Endodermal cell (in vitro differentiated cells): Measurements from ENCODE around the gene CTIF. TPM values are rescaled to one million over a fixed set of nuclear protein-coding genes. Genes with fewer than 3 reads are reported as not detected.

Source experiments
- DNase-seq: peaks from one replicate; pipeline ENCODE4 v3.0.0-alpha.2; 2017
- H3K27ac ChIP-seq: 2 replicates; pipeline ENCODE4 v1.5.1; 2013; ENCODE audit warnings: mild to moderate bottlenecking, low read depth, low read length, moderate library complexity
- H3K27me3 ChIP-seq: 2 replicates; pipeline ENCODE4 v1.6.1; 2013; ENCODE audit warnings: mild to moderate bottlenecking, low read length, moderate library complexity; ENCODE audit not compliant: insufficient read depth, control insufficient read depth, poor library complexity, severe bottlenecking
- H3K36me3 ChIP-seq: 2 replicates; pipeline ENCODE4 v1.7.0; 2013; ENCODE audit warnings: mild to moderate bottlenecking, low read length, moderate library complexity; ENCODE audit not compliant: control insufficient read depth, insufficient read depth
- H3K4me1 ChIP-seq: one replicate; pipeline ENCODE4 v1.7.0; 2013; ENCODE audit warnings: low read length; ENCODE audit not compliant: control insufficient read depth, insufficient read depth
- H3K4me3 ChIP-seq: 2 replicates; pipeline ENCODE4 v1.5.1; 2013; ENCODE audit warnings: mild to moderate bottlenecking, low read length, moderate library complexity
- H3K9ac ChIP-seq: 2 replicates; pipeline ENCODE4 v1.6.1; 2013; ENCODE audit warnings: mild to moderate bottlenecking, low read length, moderate library complexity; ENCODE audit not compliant: poor library complexity, severe bottlenecking; ENCODE audit errors: extremely low read depth
- H3K9me3 ChIP-seq: 2 replicates; pipeline ENCODE4 v1.6.1; 2013; ENCODE audit warnings: mild to moderate bottlenecking, low read length, moderate library complexity; ENCODE audit not compliant: control insufficient read depth
- H3K27ac Mint-ChIP-seq: 2 replicates; pipeline ENCODE4 v1.8.0; 2020; ENCODE audit warnings: mixed read lengths
- H3K27me3 Mint-ChIP-seq: 2 replicates; pipeline ENCODE4 v1.8.0; 2021; ENCODE audit warnings: mild to moderate bottlenecking, mixed read lengths; ENCODE audit not compliant: insufficient read depth
- H3K36me3 Mint-ChIP-seq: 2 replicates; pipeline ENCODE4 v1.8.0; 2020; ENCODE audit warnings: low read depth, mixed read lengths
- H3K4me1 Mint-ChIP-seq: 2 replicates; pipeline ENCODE4 v1.8.0; 2020; ENCODE audit warnings: mixed read lengths
- H3K4me3 Mint-ChIP-seq: 2 replicates; pipeline ENCODE4 v1.8.0; 2020; ENCODE audit warnings: mild to moderate bottlenecking, moderate library complexity, mixed read lengths
- H3K9me3 Mint-ChIP-seq: 2 replicates; pipeline ENCODE4 v1.8.0; 2020; ENCODE audit warnings: mild to moderate bottlenecking, mixed read lengths
- CTCF ChIP-seq: fragments of 200-600 bp; sonication (generic); conservative IDR thresholded peaks from 2 replicates; pipeline ENCODE4 v1.5.0; 2021; ENCODE audit warnings: antibody characterized with exemption, mild to moderate bottlenecking
- WGBS, 2 experiments: methylation state at CpG; one replicate each; pipeline versions ENCODE4 v1.1.5 to v1.1.7; 2013; ENCODE audit warnings: missing lambda C conversion rate in 2 of 2, mixed read lengths in 1 of 2; ENCODE audit not compliant: insufficient coverage in 1 of 2, insufficient read length in 1 of 2; 5-methylcytosine and 5-hydroxymethylcytosine counted together
- total RNA-seq, 2 donors: library from RNA; stranded (reverse); fragmentation: NEBNext Ultra II Directional in 1 of 2; extraction: Animal tissue kit (Norgen Biotek cat#: 25700) in 1 of 2; gene quantifications; 2 replicates in 1 of 2; 3 replicates in 1 of 2; pipeline ENCODE4 v1.2.1, GENCODE V29; 2021

CTIF gene
- total RNA-seq, 2 donors from 2014 or later: 33.8 to 41.6 TPM

- no peak overlapping the region for H3K4me3 ChIP-seq
- no peaks in the 10 kb centered on the region for H3K27me3 ChIP-seq
- H3K9me3 ChIP-seq: no peaks in the 10 kb centered on the region
- WGBS, 2 experiments: 91 to 97% methylated on average over 4 of the region's 4 CpGs
- Mint-ChIP-seq H3K27ac (no peak overlapping the region), H3K9me3 (peaks cover 1% of the 10 kb centered on the region), H3K27me3 (no peaks in the 10 kb centered on the region), H3K36me3 (peaks cover 1% of the 10 kb centered on the region), H3K4me1 (peaks cover 28% of the 10 kb centered on the region), H3K4me3 (no peak overlapping the region)
- H3K36me3 ChIP-seq: no peaks in the 10 kb centered on the region
- H3K27ac ChIP-seq: no peak overlapping the region
- peaks cover 16% of the 10 kb centered on the region for H3K4me1 ChIP-seq
- no peak overlapping the region for H3K9ac ChIP-seq
- TF ChIP-seq CTCF: no peak
- no peak for DNase-seq
These were observed 62.5 kb downstream of the CTIF start for GRCh38 chr18:48601343-48601742.

- Mint-ChIP-seq H3K36me3 (peaks cover 1% of the 10 kb centered on the region), H3K4me1 (peaks cover 31% of the 10 kb centered on the region), H3K4me3 (no peak overlapping the region), H3K9me3 (peaks cover 1% of the 10 kb centered on the region), H3K27me3 (no peaks in the 10 kb centered on the region), H3K27ac (no peak overlapping the region)
- Histone ChIP-seq H3K4me1 (peaks cover 16% of the 10 kb centered on the region), H3K36me3 (no peaks in the 10 kb centered on the region), H3K27ac (no peak overlapping the region), H3K9me3 (no peaks in the 10 kb centered on the region), H3K27me3 (no peaks in the 10 kb centered on the region), H3K4me3 (no peak overlapping the region), H3K9ac (no peak overlapping the region)
- 92 to 100% methylated on average over 1 to 3 of the region's 3 CpGs for WGBS, 2 experiments
- no peak for DNase-seq
- TF ChIP-seq CTCF: no peak
These were observed 64.0 kb downstream of the CTIF start for GRCh38 chr18:48602759-48603390.

- Mint-ChIP-seq H3K4me3 (no peak overlapping the region), H3K4me1 (peaks cover 31% of the 10 kb centered on the region), H3K9me3 (peaks cover 1% of the 10 kb centered on the region), H3K27me3 (no peaks in the 10 kb centered on the region), H3K27ac (peak overlapping the region; percentile 17), H3K36me3 (peaks cover 1% of the 10 kb centered on the region)
- no peak overlapping the region for H3K27ac ChIP-seq
- H3K9me3 ChIP-seq: no peaks in the 10 kb centered on the region
- peak; percentile 95 for DNase-seq
- H3K4me3 ChIP-seq: no peak overlapping the region
- H3K4me1 ChIP-seq: peaks cover 16% of the 10 kb centered on the region
- WGBS, 2 experiments: 25 to 43% methylated on average over 3 of the region's 3 CpGs
- H3K36me3 ChIP-seq: no peaks in the 10 kb centered on the region
- H3K27me3 ChIP-seq: no peaks in the 10 kb centered on the region
- TF ChIP-seq CTCF: peak; percentile 85
- no peak overlapping the region for H3K9ac ChIP-seq
These were observed 66.6 kb downstream of the CTIF start for GRCh38 chr18:48605408-48605845.
